HG03460 (cell line): ENCODE data around the gene NEB.
"Not testable (repeated sequence)": the region's sequence is repeated elsewhere in the genome, so short reads cannot be mapped to it uniquely, and the experiment has no call there.

Experiments used
- ATAC-seq: cut with Tn5 transposase; IDR thresholded peaks from one replicate; pipeline ENCODE4 v1.9.1; 2021; ENCODE audit not compliant: unreplicated experiment

The NEB gene

GRCh38 chr2:151655663-151656398 lies 78.4 kb downstream of the NEB start:
- no peak for ATAC-seq

GRCh38 chr2:151654891-151655290 lies 79.4 kb downstream of the NEB start:
- no peak for ATAC-seq

- no peak for ATAC-seq
These were observed 80.2 kb downstream of the NEB start for GRCh38 chr2:151654085-151654484.

GRCh38 chr2:151651274-151651673 lies 83.0 kb downstream of the NEB start:
- ATAC-seq, result no peak

- ATAC-seq, result no peak
These were observed 83.8 kb downstream of the NEB start for GRCh38 chr2:151650456-151650855.

- no peak for ATAC-seq
These were observed 84.3 kb downstream of the NEB start for GRCh38 chr2:151649966-151650365.

GRCh38 chr2:151649400-151649799 lies 84.9 kb downstream of the NEB start:
- no peak for ATAC-seq

DNA sequence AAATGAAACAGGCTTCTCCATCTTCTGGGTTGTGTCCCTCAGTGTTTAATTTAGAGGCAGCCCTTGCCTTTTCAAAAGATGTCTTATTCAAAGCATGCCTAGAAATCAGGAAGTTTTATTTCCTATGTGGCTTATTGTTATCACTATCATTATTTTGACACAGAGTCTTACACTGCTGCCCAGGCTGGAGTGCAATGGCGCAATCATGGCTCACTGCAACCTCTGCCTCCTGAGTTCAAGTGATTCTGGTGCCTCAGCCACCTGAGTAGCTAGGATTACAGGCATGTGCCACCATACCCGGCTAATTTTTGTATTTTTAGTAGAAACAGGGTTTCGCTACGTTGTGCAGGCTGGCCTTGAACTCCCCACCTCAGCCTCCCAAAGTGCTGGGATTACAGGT lies 87.8 kb downstream of the NEB start:
- not testable (repeated sequence) for ATAC-seq

DNA sequence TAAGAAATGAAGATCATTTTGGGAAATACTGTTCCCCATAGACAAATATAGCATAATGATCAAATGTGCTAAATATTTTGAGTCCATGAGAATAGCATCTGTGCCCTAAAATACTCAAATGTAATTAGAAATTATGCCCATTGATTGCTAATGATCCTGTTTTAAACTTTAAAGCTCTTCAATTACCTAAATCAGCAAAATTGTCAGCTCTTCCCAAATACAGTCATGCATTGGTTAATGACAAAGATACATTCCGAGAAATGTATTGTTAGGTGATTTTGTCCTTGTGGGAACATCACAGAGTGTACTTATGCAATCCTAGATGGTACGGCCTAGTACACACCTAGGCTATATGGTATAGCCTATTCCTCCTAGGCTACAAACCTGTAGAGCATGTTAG lies 89.7 kb downstream of the NEB start:
- no peak for ATAC-seq

DNA sequence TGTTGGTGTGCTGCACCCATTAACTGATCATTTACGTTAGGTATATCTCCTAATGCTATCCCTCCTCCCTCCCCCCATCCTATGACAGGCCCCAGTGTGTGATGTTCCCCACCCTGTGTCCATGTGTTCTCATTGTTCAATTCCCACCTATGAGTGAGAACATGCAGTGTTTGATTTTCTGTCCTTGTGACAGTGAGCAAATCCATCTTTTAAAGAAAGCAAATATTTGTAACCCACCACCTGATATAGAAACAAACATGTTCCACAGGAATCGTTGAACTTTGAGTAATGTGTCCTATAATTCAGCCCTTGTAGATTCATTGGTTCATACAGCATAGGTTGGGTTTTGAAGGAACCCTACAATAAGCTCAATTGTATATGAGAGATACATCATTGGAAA lies 92.4 kb downstream of the NEB start:
- not testable (repeated sequence) for ATAC-seq

DNA sequence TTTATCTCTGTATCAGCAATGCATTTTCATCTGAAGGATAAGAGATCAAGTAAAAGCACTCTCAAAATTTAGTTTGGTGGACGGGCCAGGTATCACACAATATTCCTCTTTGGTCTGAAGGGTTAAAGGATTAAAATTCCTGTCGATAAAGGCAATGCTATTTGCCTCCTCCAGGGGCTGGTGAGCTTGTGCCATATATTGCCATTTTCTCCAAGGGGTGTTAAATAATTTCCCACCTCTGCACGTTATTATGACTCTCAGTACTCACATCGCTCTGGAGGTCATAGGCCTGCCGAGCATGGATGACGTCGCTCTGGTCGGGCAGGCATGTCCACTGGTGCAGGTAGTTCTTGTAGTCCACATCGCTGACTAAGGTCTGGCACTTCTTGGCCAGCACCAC lies 94.2 kb downstream of the NEB start:
- no peak for ATAC-seq

GRCh38 chr2:151638990-151639389 lies 95.3 kb downstream of the NEB start:
- ATAC-seq, result no peak

DNA sequence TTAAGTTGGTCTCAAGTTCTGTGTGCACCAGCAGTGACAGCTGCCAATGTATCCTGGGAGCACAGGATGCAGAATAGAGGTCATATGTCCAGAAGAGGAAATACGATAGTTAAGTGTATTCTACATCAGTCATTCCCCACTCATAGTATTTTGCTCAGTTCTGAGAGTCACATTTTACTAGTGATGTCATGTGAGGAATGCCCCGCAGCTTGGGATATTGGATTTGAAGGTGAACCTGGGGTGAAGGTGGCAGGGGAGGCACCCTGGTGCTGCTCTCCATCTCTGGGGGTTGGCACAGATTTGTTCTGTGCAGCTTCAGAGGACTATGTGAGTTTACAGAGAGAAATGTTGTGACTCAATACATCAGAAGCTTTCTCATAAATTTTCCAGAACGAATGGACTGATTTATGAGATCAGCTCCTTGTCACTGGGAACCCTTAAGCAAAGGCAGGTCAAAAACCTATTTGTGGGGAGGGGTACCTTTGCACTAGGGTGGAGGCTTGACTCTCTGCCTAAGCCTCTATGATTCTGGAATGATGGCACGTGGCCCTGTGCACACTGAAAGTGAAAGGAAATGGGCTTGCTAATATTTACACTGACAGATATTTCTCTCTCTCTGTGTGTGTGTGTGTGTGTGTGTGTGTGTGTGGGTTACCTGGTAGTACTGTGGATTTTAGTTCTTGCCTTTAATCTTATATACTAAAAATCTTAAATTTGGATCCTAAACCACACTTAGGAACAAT lies 95.9 kb downstream of the NEB start:
- ATAC-seq, result peak; percentile 61

GRCh38 chr2:151637271-151637781 lies 97.0 kb downstream of the NEB start:
- peak; percentile 75 for ATAC-seq

GRCh38 chr2:151634736-151635467 lies 99.4 kb downstream of the NEB start:
- ATAC-seq, result no peak

GRCh38 chr2:151632993-151633565 lies 101.2 kb downstream of the NEB start:
- ATAC-seq, result no peak

GRCh38 chr2:151630372-151630771 lies 103.9 kb downstream of the NEB start:
- no peak for ATAC-seq

GRCh38 chr2:151627353-151627752 lies 106.9 kb downstream of the NEB start:
- ATAC-seq, result no peak

- no peak for ATAC-seq
These were observed 110.0 kb downstream of the NEB start for GRCh38 chr2:151624271-151624670.

DNA sequence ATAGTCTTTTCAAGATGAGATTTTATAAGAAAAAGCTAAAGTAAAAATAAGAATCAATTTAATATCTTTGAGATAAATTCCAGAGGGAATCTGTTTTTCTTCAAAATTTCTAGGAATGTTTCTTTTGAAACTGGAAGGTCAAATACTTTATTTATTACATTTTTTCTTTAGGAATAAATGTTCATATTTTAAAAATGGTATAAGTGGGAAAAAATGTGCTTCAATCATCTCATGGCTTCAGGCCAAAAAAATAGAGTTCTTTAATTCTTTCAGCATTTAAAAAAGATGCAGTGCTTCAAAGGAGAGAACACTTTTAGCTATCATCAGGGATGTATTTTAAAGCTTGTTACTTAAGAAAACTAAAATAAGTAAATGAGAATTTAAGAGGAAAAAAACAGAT lies 110.6 kb downstream of the NEB start:
- no peak for ATAC-seq

DNA sequence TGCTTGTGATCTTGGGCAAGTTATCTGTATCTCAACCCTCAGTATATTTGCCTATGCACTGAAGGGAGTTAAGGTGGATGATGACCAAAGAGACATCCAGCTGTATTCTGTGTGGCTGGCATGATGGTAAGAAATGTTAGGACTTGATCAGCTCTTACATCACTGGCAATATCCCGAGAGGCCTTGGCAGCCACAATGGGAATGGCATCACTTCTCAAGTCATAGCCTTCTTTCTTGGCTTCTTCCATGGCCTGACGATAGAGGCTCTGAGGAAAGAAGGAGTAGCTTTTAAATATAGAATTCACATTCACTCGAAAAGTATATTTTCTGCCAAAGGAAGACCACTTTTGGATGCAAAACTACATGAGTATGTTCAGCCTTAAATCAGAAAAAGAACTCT lies 113.5 kb downstream of the NEB start:
- no peak for ATAC-seq
